ENCODE measurements around the gene ZAP70. TPM values are rescaled to one million over a fixed set of nuclear protein-coding genes. Genes with fewer than 3 reads are reported as not detected.

Gene ZAP70
- total and polyA plus RNA-seq, 10 donors: 35.2 to 96.1 (median 62.2) TPM

DNA sequence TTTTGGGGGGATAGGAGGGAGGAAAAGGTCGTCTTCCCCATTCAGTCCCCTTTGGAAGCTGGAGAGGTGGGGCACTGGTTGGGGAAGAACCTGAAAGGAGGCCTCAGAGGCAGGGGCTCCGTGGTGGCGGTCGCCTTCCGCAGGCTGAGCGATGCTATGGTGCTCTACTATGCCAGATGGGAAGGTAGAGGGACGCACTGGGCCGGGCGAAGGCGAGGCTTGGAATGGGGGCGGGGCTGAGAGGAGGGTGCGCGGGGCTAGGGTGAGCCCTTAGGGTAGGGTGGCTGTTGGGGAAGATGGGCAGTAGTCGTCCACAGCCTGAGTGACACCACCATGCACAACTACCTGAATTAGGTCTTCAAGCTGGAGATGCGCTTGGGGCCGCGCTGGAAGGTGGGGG lies 11.1 kb downstream of the ZAP70 start:
- DNase-seq: peak; percentile 58
- H3K27ac ChIP-seq: no peak overlapping the region
- TF ChIP-seq POLR2AphosphoS5 (IDR thresholded peaks at IDR 0.05): no peak
- TF ChIP-seq, protein P1, sequence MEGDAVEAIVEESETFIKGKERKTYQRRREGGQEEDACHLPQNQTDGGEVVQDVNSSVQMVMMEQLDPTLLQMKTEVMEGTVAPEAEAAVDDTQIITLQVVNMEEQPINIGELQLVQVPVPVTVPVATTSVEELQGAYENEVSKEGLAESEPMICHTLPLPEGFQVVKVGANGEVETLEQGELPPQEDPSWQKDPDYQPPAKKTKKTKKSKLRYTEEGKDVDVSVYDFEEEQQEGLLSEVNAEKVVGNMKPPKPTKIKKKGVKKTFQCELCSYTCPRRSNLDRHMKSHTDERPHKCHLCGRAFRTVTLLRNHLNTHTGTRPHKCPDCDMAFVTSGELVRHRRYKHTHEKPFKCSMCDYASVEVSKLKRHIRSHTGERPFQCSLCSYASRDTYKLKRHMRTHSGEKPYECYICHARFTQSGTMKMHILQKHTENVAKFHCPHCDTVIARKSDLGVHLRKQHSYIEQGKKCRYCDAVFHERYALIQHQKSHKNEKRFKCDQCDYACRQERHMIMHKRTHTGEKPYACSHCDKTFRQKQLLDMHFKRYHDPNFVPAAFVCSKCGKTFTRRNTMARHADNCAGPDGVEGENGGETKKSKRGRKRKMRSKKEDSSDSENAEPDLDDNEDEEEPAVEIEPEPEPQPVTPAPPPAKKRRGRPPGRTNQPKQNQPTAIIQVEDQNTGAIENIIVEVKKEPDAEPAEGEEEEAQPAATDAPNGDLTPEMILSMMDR (IDR thresholded peaks at IDR 0.05 in 8 of 11, conservative IDR thresholded peaks at IDR 0.05 in 3 of 11): no peak
- 83 to 93% (median 88%) methylated on average over 17 of the region's 17 CpGs for WGBS, 5 donors
- intact Hi-C loops (cut with DNase I; ENCODE audit: low total_unique reads): no loop called here
- peaks cover 0 to under 1% (median 0%) of the 10 kb centered on the region in 8 donors for H3K9me3 ChIP-seq
- H3K4me1 ChIP-seq: peaks cover 0 to 94% (median 11%) of the 10 kb centered on the region in 6 donors
- peaks cover 0 to 39% (median 0%) of the 10 kb centered on the region in 6 donors for H3K36me3 ChIP-seq
- H3K4me3 ChIP-seq: no peak overlapping the region
- no peaks in the 10 kb centered on the region for H3K27me3 ChIP-seq (replicated peaks in 1 of 7)

DNA sequence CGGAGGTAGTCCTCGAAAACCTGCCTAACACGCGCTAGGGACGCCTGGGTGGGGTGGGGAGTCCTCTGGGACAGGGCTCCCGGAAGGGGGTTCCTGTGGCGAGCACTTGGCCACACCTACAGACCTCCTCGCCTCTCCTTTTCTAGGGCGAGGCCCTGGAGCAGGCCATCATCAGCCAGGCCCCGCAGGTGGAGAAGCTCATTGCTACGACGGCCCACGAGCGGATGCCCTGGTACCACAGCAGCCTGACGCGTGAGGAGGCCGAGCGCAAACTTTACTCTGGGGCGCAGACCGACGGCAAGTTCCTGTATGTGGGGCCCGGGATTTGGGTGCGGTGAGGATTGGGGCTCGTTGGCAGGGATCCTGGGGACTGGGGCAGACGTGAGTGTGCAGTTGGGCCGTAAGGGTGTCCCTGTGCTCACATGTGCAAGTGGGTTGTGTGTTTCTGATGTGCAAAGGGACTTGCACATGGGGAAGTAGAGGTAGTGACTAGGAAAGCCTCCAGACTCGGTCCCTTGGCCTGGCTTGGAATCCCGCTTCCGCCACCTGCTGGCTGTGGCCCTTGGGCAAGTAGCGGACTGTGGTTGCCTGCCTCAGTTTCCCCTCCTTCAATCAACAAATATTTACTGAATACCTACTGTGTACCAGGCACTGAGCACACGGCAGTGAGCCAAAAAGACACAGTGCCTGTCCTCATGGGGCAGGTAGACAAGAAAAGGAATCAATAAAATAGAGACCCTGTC lies 11.7 kb downstream of the ZAP70 start:
- peak; percentile 63 for DNase-seq
- no peak for TF ChIP-seq POLR2AphosphoS5 (IDR thresholded peaks at IDR 0.05)
- TF ChIP-seq, protein P1 (IDR thresholded peaks at IDR 0.05 in 8 of 11, conservative IDR thresholded peaks at IDR 0.05 in 3 of 11): no peak
- TF ChIP-seq POLR2A (IDR thresholded peaks at IDR 0.05): no peak
- Histone ChIP-seq H3K4me3 (no peak overlapping the region), H3K27ac (no peak overlapping the region), H3K27me3 (replicated peaks in 1 of 7) (no peaks in the 10 kb centered on the region), H3K36me3 (peaks cover 0 to 44% (median under 1%) of the 10 kb centered on the region in 6 donors), H3K4me1 (peaks cover 0 to 88% (median 7%) of the 10 kb centered on the region in 6 donors), H3K9me3 (peaks cover 0 to 6% (median 3%) of the 10 kb centered on the region in 8 donors)
- WGBS, 5 donors: 93 to 96% (median 94%) methylated on average over 10 to 31 of the region's 31 CpGs
- intact Hi-C loops (cut with DNase I; ENCODE audit: low total_unique reads): no loop called here

DNA sequence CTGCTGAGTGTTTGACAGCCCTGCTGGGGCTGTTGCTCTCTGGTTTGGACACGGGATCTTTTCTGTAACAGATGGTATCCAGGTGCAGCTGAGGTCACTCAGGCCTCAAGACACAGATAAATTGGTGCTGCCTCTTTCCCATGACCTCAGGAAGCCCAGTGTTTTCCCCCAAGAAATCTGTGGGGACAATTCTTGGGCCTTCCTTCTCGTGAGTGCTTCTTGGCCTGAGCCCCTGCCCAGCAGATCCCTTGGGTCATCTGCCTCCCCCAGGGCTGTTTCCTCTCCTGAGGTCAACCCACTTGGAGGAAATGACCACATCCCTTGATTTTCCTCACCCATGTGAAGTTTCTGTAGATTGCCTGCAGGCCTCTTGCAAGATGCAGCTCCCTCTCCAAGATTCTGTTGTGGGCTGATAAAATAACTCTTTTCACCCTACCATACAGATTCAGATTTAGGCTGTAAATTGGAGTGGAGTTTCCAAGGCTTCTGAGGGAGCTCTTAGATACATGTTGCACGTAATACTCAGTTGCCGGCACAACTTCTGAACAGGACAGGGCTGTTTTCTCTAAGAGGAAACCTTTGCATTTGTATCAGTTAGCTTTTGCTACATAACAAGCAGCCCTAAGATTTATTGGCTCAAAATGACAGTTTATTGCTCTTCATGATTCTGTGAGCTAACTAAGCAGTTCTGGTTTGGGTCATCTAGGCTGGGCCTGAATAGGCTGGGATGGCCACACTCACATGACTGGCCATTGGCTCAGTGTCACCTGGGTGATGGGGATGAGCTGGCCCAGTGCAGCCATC lies 13.1 kb downstream of the ZAP70 start:
- Histone ChIP-seq H3K27ac (no peak overlapping the region), H3K4me3 (no peak overlapping the region), H3K27me3 (replicated peaks in 1 of 7) (no peaks in the 10 kb centered on the region), H3K9me3 (peaks cover 0 to 12% (median 9%) of the 10 kb centered on the region in 8 donors), H3K4me1 (peaks cover 0 to 79% (median 4%) of the 10 kb centered on the region in 6 donors), H3K36me3 (peaks cover 0 to 56% (median 3%) of the 10 kb centered on the region in 6 donors)
- TF ChIP-seq, protein P1 (IDR thresholded peaks at IDR 0.05 in 8 of 11, conservative IDR thresholded peaks at IDR 0.05 in 3 of 11): no peak
- TF ChIP-seq POLR2AphosphoS5 (IDR thresholded peaks at IDR 0.05) (no peak), POLR2A (IDR thresholded peaks at IDR 0.05) (no peak)
- intact Hi-C loops (cut with DNase I; ENCODE audit: low total_unique reads): no loop called here
- DNase-seq: peak; percentile 21
- WGBS, 5 donors: 45 to 69% (median 52%) methylated on average over 4 of the region's 4 CpGs

DNA sequence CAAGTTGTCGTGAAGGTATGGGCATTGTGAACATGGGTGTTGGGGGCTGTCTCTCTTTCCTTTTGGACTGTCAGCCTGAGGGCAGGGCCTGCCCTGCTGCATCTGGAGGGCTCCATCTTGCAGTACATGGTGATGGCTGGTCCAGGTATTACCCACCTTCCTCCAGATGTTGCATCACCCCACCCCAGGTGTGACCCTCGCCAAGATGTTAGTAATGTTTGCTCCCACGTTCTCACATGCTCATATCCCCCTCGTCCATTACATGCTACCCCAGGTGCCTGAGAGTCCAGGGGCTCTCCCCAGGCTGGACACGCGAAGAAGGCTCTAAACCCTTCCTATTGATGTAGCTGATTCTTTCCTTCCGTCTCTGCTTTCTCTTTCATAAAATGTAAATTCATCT lies 13.9 kb downstream of the ZAP70 start:
- no peaks in the 10 kb centered on the region for H3K27me3 ChIP-seq (replicated peaks in 1 of 7)
- peak; percentile 31 for DNase-seq
- peaks cover 0 to 64% (median 3%) of the 10 kb centered on the region in 6 donors for H3K36me3 ChIP-seq
- H3K4me3 ChIP-seq: no peak overlapping the region
- intact Hi-C loops (cut with DNase I; ENCODE audit: low total_unique reads): no loop called here
- no peak overlapping the region for H3K27ac ChIP-seq
- H3K9me3 ChIP-seq: peaks cover 0 to 12% (median 9%) of the 10 kb centered on the region in 8 donors
- H3K4me1 ChIP-seq: peaks cover 0 to 73% (median under 1%) of the 10 kb centered on the region in 6 donors
- no peak for TF ChIP-seq POLR2AphosphoS5 (IDR thresholded peaks at IDR 0.05)
- no peak for TF ChIP-seq POLR2A (IDR thresholded peaks at IDR 0.05)
- TF ChIP-seq, protein P1 (IDR thresholded peaks at IDR 0.05 in 8 of 11, conservative IDR thresholded peaks at IDR 0.05 in 3 of 11): no peak
- WGBS, 5 donors: 89 to 96% (median 92%) methylated on average over 7 of the region's 7 CpGs

Measured in spleen (tissue), 11 donors.